BE2C (cell line): Measurements from ENCODE around the gene TKFC.

ENCODE experiments used
- DNase-seq: peaks from one replicate; pipeline ENCODE4 v3.0.0-alpha.2; 2020
- H3K27me3 ChIP-seq: fragments of 250-450 bp; sonication (Bioruptor Pico); 2 replicates; pipeline ENCODE4 v1.5.1; 2020; ENCODE audit warnings: mild to moderate bottlenecking
- H3K36me3 ChIP-seq: fragments of 250-450 bp; sonication (Bioruptor Pico); 2 replicates; pipeline ENCODE4 v1.5.1; 2020; ENCODE audit warnings: mild to moderate bottlenecking
- H3K4me1 ChIP-seq: fragments of 250-450 bp; sonication (Bioruptor Pico); 2 replicates; pipeline ENCODE4 v1.5.1; 2020
- H3K4me3 ChIP-seq: 2 replicates; pipeline ENCODE4 v1.5.1; 2011; ENCODE audit warnings: low read depth, low read length
- H3K9me3 ChIP-seq: fragments of 250-450 bp; sonication (Bioruptor Pico); 2 replicates; pipeline ENCODE4 v1.5.1; 2020
- CTCF ChIP-seq: IDR thresholded peaks from 2 replicates; pipeline ENCODE4 v1.5.1; 2012; ENCODE audit warnings: mild to moderate bottlenecking, low read depth, low read length

TKFC gene

GRCh38 chr11:61309141-61309540, 23.9 kb upstream of the TKFC start:
- Histone ChIP-seq H3K27me3 (no peaks in the 10 kb centered on the region), H3K4me1 (no peaks in the 10 kb centered on the region), H3K9me3 (no peaks in the 10 kb centered on the region), H3K36me3 (peaks cover 34% of the 10 kb centered on the region), H3K4me3 (no peak overlapping the region)
- no peak for DNase-seq
- no peak for TF ChIP-seq CTCF

GRCh38 chr11:61309739-61310138, 23.3 kb upstream of the TKFC start:
- TF ChIP-seq CTCF, result no peak
- H3K9me3 ChIP-seq, result no peaks in the 10 kb centered on the region
- peaks cover 34% of the 10 kb centered on the region for H3K36me3 ChIP-seq
- H3K4me1 ChIP-seq, result no peaks in the 10 kb centered on the region
- no peaks in the 10 kb centered on the region for H3K27me3 ChIP-seq
- H3K4me3 ChIP-seq, result no peak overlapping the region
- DNase-seq, result no peak

- no peak for TF ChIP-seq CTCF
- Histone ChIP-seq H3K9me3 (no peaks in the 10 kb centered on the region), H3K27me3 (no peaks in the 10 kb centered on the region), H3K4me1 (no peaks in the 10 kb centered on the region), H3K4me3 (no peak overlapping the region), H3K36me3 (peaks cover 37% of the 10 kb centered on the region)
- no peak for DNase-seq
Observed at GRCh38 chr11:61310749-61311148, 22.3 kb upstream of the TKFC start.

DNA sequence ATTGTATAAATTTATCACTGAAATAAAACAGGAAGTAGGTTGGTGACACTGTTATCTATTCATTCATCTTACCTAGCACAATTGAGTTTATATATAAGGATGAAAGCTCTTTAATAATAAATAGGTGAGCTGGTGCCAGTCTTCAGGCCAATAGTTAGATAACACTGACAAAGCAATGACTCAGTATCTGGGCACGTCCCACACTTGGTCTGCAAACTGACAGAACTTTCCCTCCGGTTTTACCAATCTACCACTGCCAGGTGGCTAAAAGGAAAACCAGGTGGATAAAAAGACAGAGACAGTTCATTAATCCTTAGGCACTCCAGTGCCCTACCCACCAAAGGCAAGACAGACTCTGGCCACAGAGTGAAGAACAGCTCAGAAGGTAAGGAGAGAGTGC, 17.8 kb upstream of the TKFC start:
- no peak for TF ChIP-seq CTCF
- no peak for DNase-seq
- no peaks in the 10 kb centered on the region for H3K9me3 ChIP-seq
- H3K36me3 ChIP-seq, result peaks cover 21% of the 10 kb centered on the region
- H3K4me1 ChIP-seq, result no peaks in the 10 kb centered on the region
- no peak overlapping the region for H3K4me3 ChIP-seq
- H3K27me3 ChIP-seq, result no peaks in the 10 kb centered on the region

GRCh38 chr11:61325649-61326414, 7.2 kb upstream of the TKFC start:
- no peak for TF ChIP-seq CTCF
- peaks cover 42% of the 10 kb centered on the region for H3K36me3 ChIP-seq
- H3K4me1 ChIP-seq, result no peaks in the 10 kb centered on the region
- DNase-seq, result no peak
- no peaks in the 10 kb centered on the region for H3K27me3 ChIP-seq
- no peaks in the 10 kb centered on the region for H3K9me3 ChIP-seq
- H3K4me3 ChIP-seq, result no peak overlapping the region

- H3K27me3 ChIP-seq, result no peaks in the 10 kb centered on the region
- H3K4me1 ChIP-seq, result no peaks in the 10 kb centered on the region
- no peak overlapping the region for H3K4me3 ChIP-seq
- no peak for DNase-seq
- no peak for TF ChIP-seq CTCF
- H3K36me3 ChIP-seq, result peaks cover 29% of the 10 kb centered on the region
- no peaks in the 10 kb centered on the region for H3K9me3 ChIP-seq
Observed at GRCh38 chr11:61327669-61328071, 5.4 kb upstream of the TKFC start.
